ENCODE measurements around the gene RNF157.
"Not testable (repeated sequence)": the region's sequence is repeated elsewhere in the genome, so short reads cannot be mapped to it uniquely, and the experiment has no call there.

The RNF157 gene

DNA sequence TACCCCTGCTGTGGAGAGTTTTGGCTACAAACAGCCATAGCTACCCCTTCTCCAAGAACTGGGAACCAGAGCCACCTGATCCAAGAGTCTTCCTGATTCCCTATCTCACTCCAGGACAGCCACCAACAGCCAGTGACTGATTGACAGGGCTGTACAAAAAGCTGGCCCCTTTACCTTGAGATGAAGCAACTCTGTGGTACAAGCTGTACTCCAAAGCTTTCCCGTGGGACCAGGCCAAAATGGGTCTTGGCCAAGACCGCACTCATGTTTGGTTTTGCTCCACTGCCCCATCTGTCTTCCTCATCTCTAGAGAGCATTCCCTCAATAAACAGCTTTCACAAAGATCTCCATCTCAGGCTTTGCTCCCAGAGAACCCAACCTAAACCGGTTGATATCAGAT, 43.6 kb downstream of the RNF157 start:
- no peaks in the 10 kb centered on the region for H4K20me1 ChIP-seq
- no peaks in the 10 kb centered on the region for H3K36me3 ChIP-seq
- peak overlapping the region; percentile 23 to 92 (median 83) for H3K4me2 ChIP-seq
- H3K9me3 ChIP-seq (replicated peaks in 1 of 11): no peaks in the 10 kb centered on the region
- H3K27me3 ChIP-seq: no peaks in the 10 kb centered on the region
- peak in 7 of 11 experiments; percentile 37 to 90 (median 87); a peak in 12 of 22 replicates for TF ChIP-seq Cebpa-rat (IDR thresholded peaks at IDR 0.05)
- peaks cover 14 to 62% (median 36%) of the 10 kb centered on the region in 10 experiments; a peak in 19 of 20 replicates for H3K4me1 ChIP-seq
- peak overlapping the region in 7 of 11 experiments; percentile 34 to 64 (median 38); a peak in 11 of 22 replicates for H3K27ac ChIP-seq
- peak overlapping the region in 2 of 11 experiments; percentile 12 to 34; a peak in 2 of 22 replicates for H3K9ac ChIP-seq
- H3K4me3 ChIP-seq: no peak overlapping the region; a peak in 1 of 20 replicates

DNA sequence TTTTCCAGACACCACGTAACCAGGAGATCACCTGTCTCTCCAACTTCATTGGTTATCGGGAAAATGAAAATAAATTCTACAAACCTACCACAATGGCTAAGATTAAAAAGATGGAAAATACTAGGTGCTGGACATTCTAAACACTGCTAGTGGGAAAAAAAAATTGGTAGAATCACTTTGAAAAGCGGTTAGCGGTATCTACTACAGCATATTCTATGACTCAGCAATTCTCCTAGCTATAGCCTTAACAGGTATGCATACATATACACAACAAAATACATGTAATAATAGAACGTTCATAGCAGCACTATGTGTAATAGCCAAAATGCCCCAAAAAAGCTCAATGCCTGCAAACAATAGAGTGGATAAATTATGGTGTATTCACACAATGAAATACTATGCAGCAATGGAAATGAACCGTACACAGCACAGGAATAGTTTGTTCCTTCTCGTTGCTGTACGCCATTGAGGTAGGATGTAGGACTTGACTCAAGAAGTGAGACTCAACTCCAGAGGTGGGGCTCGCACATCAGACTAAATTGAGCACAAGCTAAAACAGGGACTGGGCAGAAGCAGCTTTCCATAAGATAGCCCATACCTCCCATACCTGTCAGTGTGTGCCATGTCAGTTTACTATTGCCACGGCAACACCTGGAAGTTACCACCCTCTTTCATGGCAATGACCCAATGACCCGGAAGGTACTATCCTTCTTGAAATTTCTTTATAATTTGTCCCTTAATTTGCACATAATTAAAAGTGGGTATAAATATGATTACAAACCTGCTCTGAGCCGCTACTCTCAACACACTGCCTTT, 44.8 kb downstream of the RNF157 start:
- Histone ChIP-seq H3K4me2 (peak overlapping the region in 9 of 11 experiments; percentile 61 to 92 (median 88); a peak in 17 of 22 replicates), H3K9ac (no peak overlapping the region), H3K27ac (peak overlapping the region in 6 of 11 experiments; percentile 34 to 64 (median 42); a peak in 5 of 22 replicates), H4K20me1 (no peaks in the 10 kb centered on the region), H3K4me3 (no peak overlapping the region), H3K9me3 (replicated peaks in 1 of 11) (no peaks in the 10 kb centered on the region), H3K27me3 (no peaks in the 10 kb centered on the region), H3K4me1 (peaks cover 17 to 64% (median 38%) of the 10 kb centered on the region in 10 experiments; a peak in 19 of 20 replicates), H3K36me3 (no peaks in the 10 kb centered on the region)
- no peak for TF ChIP-seq Cebpa-rat (IDR thresholded peaks at IDR 0.05)

DNA sequence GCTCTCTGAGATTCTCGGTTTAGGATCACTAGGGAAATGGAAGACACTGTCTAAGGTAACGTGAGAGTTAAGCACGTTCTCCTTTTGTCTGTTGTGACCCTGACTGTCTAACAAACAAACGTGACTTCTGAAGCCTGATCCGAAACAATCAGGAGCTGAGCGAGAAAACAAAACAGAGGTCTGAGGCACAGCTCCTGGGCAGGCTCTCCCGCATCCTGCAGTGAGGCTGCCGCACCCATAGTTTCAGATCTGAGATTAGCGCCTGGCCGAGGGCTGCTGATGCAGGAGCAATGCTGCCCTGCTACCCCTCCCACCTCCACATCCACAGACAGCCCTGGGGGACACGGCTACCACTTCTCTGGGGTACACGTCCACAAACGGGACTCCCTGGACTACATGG, 46.7 kb downstream of the RNF157 start:
- peaks cover 17 to 53% (median 34%) of the 10 kb centered on the region in 10 experiments; a peak in 19 of 20 replicates for H3K4me1 ChIP-seq
- no peak overlapping the region for H3K4me3 ChIP-seq
- no peaks in the 10 kb centered on the region for H4K20me1 ChIP-seq
- TF ChIP-seq Cebpa-rat (IDR thresholded peaks at IDR 0.05): no peak
- no peaks in the 10 kb centered on the region for H3K27me3 ChIP-seq
- no peaks in the 10 kb centered on the region for H3K36me3 ChIP-seq
- H3K9ac ChIP-seq: no peak overlapping the region
- no peak overlapping the region for H3K27ac ChIP-seq
- no peak overlapping the region for H3K4me2 ChIP-seq
- H3K9me3 ChIP-seq (replicated peaks in 1 of 11): no peaks in the 10 kb centered on the region

DNA sequence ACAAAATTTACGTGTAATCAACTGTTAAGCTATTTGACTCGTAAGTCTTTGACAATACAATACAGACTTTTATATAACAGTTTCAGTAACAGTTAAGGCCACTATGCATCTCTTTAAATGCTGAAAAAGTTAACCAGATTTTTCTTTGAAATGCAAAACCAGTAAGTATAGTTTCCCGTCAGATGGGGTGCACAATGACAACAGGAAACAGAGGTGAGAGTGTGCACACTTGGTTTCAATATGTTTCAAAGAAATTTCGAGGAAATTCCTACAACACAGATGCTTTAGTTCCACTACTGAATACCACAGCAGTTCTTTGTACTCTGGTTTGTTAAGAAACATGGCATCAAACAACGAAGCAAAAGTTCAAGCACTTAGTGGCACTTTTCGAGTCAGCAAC, 48.4 kb downstream of the RNF157 start:
- Histone ChIP-seq H3K9me3 (replicated peaks in 1 of 11) (no peaks in the 10 kb centered on the region), H3K36me3 (no peaks in the 10 kb centered on the region), H3K27ac (no peak overlapping the region), H3K4me1 (peaks cover 16 to 36% (median 24%) of the 10 kb centered on the region in 10 experiments; a peak in 19 of 20 replicates), H3K9ac (no peak overlapping the region), H3K27me3 (no peaks in the 10 kb centered on the region), H3K4me3 (no peak overlapping the region), H3K4me2 (peak overlapping the region; percentile 12 to 55 (median 46); a peak in 21 of 22 replicates), H4K20me1 (no peaks in the 10 kb centered on the region)
- no peak for TF ChIP-seq Cebpa-rat (IDR thresholded peaks at IDR 0.05)

DNA sequence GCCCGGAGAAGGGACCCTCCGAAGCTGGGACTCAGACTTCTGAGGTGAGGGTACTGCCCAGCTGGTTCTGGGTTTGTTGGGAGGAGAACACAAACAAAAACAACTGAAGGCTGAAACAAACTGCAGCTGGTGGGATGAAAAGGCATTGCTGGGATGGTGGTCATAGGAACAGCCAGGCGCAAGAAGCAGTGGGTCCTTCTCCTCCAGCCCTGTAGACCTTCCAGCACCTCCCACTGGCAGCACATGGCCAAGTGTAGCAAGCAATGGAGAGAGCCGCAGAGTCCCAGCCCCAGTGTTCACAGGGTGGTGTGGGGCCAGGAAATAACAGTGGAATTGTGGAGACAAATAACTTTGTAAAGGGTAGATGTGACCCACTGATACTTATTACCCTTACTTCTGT, 50.6 kb downstream of the RNF157 start:
- Histone ChIP-seq H3K4me3 (no peak overlapping the region), H3K4me1 (peaks cover 6 to 17% (median 11%) of the 10 kb centered on the region in 10 experiments; a peak in 18 of 20 replicates), H3K27ac (no peak overlapping the region), H3K4me2 (no peak overlapping the region), H4K20me1 (no peaks in the 10 kb centered on the region), H3K9me3 (replicated peaks in 1 of 11) (no peaks in the 10 kb centered on the region), H3K9ac (no peak overlapping the region), H3K27me3 (no peaks in the 10 kb centered on the region), H3K36me3 (no peaks in the 10 kb centered on the region)
- no peak for TF ChIP-seq Cebpa-rat (IDR thresholded peaks at IDR 0.05)

DNA sequence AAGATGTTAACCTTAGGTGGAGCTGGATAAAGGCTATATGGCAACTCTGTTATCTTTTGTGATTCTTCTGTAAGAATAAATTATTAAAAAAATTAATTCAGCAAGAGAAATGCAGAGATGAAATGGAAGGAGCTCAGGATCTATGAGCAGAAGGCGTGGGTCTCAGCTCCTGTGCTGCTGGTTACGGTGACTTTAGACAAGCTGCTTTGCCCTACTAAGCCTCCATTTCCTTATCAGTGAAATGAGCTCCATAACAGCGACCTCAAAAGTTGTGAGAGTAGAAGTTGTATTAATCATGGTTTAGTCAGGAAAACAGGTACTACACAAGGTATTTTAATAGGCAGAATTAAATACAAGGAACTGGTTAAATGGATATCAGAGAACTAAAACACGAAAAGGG, 51.0 kb downstream of the RNF157 start:
- Histone ChIP-seq H3K4me3 (no peak overlapping the region), H3K9ac (no peak overlapping the region), H3K4me2 (no peak overlapping the region), H3K36me3 (no peaks in the 10 kb centered on the region), H3K4me1 (peaks cover 6 to 17% (median 11%) of the 10 kb centered on the region in 10 experiments; a peak in 18 of 20 replicates), H3K9me3 (replicated peaks in 1 of 11) (no peaks in the 10 kb centered on the region), H3K27ac (no peak overlapping the region), H4K20me1 (no peaks in the 10 kb centered on the region), H3K27me3 (no peaks in the 10 kb centered on the region)
- no peak for TF ChIP-seq Cebpa-rat (IDR thresholded peaks at IDR 0.05)

DNA sequence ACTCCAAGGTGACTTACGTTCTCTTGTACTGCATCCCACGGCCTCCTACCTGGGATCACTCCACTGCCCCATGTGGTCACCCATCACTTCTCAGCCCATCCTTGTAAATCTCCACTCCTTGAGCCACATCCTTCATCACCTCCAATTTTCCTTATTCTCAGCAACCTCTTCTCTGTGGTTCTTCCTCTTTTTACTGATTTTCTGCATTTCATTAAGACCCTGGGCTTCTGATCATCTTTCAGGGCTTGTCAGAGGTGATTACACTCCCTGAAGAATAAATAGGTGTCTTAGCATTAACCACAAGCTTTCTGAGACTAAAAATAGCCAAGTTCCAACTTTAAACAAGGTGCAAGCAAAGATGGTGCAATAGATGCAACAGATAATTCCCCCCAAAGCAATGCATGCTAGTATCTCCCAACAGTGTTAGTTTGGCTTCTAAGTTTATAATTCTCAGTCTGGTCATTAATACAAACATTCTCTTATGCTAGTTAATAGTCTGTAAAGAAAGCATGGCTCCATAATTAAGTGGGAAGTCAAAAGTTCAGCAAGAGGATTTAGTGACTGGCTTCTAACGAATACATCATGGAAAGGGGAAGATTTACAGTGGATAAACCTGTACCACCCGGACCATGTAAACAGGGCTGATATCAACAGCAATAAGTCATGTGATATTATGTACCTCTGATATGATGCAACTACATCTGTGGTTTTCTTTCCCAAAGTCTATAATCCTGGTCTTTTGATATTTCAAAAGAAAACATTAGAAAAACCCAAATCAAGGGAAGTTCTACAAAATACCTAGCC, 51.9 kb downstream of the RNF157 start:
- Histone ChIP-seq H3K4me3 (no peak overlapping the region), H3K27ac (no peak overlapping the region), H3K9me3 (replicated peaks in 1 of 11) (no peaks in the 10 kb centered on the region), H3K27me3 (no peaks in the 10 kb centered on the region), H4K20me1 (no peaks in the 10 kb centered on the region), H3K4me2 (no peak overlapping the region; a peak in 1 of 22 replicates), H3K4me1 (peaks cover 6 to 17% (median 11%) of the 10 kb centered on the region in 10 experiments; a peak in 18 of 20 replicates), H3K9ac (no peak overlapping the region), H3K36me3 (no peaks in the 10 kb centered on the region)
- no peak for TF ChIP-seq Cebpa-rat (IDR thresholded peaks at IDR 0.05)

DNA sequence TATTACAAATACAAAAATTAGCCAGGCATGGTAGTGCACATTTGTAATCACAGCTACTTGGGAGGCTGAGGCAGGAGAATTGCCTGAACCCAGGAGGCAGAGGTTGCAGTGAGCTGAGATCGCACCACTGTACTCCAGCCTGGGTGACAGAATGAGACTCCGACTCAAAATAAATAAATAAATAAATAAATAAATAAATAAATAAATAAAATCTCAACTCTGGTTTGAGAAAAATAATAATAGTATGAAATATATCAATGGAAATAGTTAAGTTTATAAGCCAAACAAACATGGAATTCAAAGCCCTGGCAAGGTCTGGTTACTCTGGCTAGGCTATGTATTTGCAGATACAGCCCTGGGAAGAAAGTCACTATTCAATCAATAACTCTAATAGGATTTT, 53.5 kb downstream of the RNF157 start:
- H3K4me3 ChIP-seq; H4K20me1 ChIP-seq; H3K9me3 ChIP-seq (replicated peaks in 1 of 11); H3K4me2 ChIP-seq; H3K9ac ChIP-seq; H3K27ac ChIP-seq; H3K36me3 ChIP-seq; H3K27me3 ChIP-seq: not testable (repeated sequence)
- H3K4me1 ChIP-seq: peaks cover 5 to 15% (median 9%) of the 10 kb centered on the region in 10 experiments; a peak in 19 of 20 replicates

DNA sequence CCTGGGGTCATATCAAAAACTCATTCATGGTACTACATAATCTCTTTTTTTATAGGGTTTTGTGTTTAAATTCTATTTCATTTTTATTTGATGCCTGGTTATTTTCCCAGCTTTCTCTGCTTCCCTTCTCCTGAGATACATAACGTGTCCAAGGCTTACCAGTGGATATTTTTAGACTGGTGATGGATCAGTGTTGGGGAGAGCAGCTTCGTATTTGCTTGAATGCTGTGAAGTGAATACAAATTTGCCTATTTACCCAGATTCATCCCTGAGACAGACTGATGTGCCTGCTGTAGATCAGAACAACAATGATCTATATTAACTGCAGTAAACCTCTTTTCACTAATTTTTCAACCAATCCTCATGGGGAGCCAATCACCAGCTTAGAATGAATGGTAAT, 56.0 kb downstream of the RNF157 start:
- Histone ChIP-seq H3K9me3 (replicated peaks in 1 of 11) (no peaks in the 10 kb centered on the region), H3K4me2 (no peak overlapping the region), H3K27me3 (no peaks in the 10 kb centered on the region), H3K36me3 (no peaks in the 10 kb centered on the region), H3K27ac (no peak overlapping the region), H3K4me3 (no peak overlapping the region), H4K20me1 (no peaks in the 10 kb centered on the region), H3K4me1 (peaks cover 10 to 21% (median 15%) of the 10 kb centered on the region in 10 experiments), H3K9ac (no peak overlapping the region)
- TF ChIP-seq Cebpa-rat (IDR thresholded peaks at IDR 0.05): no peak
